ENCODE results near the gene RCAN1.
"Not testable (repeated sequence)": the region's sequence is repeated elsewhere in the genome, so short reads cannot be mapped to it uniquely, and the experiment has no call there.

DNA sequence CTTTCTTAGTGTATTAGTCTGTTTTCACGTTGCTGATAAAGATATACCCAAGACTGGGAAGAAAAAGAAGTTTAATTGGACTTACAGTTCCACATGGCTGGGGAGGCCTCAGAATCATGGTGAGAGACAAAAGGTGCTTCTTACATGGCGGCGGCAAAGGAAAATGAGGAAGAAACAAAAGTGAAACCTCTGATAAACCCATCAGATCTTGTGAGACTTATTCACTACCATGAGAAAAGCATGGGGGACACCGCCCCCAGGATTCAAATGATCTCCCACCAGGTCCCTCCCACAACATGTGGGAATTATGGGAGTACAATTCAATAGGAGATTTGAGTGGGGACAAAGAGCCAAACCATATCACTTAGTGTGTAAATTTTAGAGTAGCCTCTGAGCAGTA, 46.1 kb downstream of the RCAN1 start:
- TF ChIP-seq, protein P1, sequence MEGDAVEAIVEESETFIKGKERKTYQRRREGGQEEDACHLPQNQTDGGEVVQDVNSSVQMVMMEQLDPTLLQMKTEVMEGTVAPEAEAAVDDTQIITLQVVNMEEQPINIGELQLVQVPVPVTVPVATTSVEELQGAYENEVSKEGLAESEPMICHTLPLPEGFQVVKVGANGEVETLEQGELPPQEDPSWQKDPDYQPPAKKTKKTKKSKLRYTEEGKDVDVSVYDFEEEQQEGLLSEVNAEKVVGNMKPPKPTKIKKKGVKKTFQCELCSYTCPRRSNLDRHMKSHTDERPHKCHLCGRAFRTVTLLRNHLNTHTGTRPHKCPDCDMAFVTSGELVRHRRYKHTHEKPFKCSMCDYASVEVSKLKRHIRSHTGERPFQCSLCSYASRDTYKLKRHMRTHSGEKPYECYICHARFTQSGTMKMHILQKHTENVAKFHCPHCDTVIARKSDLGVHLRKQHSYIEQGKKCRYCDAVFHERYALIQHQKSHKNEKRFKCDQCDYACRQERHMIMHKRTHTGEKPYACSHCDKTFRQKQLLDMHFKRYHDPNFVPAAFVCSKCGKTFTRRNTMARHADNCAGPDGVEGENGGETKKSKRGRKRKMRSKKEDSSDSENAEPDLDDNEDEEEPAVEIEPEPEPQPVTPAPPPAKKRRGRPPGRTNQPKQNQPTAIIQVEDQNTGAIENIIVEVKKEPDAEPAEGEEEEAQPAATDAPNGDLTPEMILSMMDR (IDR thresholded peaks at IDR 0.05), result not testable (repeated sequence)
- not testable (repeated sequence) for TF ChIP-seq POLR2A (IDR thresholded peaks at IDR 0.05)

Measured in suprapubic skin (tissue), 3 donors.